Eye (tissue), 1 donor: ENCODE data around the gene GPRIN2.

ENCODE experiments used
- DNase-seq: peaks from one replicate; pipeline ENCODE4 v3.0.0-alpha.2; 2015

GPRIN2 gene

DNA sequence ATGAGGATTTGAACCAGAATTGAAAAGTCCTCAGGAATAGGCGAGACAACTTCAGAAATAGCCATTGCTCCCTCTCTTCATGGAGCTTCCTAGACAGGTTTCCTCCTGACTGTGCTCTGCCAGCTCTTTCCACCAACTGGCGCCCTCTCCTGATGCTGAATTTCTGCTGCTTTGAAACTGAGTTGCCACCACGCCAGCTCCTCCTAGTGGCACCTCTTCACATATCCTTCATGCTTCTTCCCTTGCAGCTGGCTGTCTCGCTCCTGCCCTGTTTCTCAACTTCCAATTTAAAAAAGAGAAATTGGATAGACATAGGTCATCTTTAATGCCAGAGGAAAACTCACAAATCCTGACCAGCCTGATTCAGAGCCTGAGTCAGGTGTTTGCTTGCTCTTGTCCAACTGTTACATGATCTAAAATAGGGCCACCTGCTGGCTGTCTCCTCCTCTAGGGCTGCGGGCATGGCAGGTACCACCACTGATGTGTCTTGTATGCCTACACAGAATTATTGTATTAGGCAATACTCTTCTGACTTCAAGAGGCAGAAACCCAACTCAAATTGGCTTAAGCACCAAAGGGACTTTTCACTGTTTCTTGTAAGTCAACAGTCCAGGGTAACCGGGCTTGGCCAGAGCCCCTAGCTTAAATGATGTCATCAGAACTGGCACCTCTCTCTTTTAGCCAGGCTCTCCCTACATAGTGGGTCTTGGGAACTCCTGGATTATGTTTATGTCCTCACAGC lies 9.3 kb upstream of the GPRIN2 start:
- peak; percentile 85 for DNase-seq

DNA sequence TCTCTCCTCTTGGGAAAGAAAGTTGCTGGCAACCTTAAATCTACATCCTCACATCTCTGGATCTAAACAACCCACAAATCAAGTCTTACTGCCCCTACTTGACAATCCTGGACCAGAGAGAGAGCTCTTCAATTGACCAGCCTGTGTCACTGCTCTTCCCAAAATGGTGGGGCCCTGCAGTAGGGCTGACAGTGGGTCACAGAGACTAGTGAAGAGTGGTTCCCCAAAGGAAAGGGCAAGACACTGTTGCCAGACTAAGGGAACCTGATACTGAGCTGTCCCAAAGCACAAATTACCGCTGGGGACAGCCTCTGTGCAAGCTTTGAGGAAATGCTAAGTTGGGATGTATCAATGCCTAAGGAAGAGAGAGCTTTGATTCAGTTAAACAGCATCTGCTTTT lies 4.5 kb upstream of the GPRIN2 start:
- no peak for DNase-seq

DNA sequence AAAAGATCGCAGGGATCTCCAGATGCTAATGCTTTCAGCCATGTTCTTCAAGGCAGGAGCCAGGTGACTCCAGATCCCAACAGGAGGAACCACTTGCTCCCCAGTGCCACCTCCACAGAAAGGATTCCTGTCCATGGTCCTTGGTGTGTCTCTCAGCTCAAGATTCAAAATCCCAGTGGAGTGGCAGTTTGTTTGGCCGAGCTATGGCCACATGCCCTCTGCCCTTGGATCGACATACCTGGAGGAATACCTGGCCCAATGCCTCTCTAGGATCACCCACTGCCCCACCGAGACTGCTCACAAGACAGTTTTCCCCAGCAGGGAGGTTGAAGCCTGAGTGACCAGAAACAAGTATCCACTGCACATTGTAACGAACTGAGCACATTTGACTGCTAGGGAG lies 3.9 kb upstream of the GPRIN2 start:
- no peak for DNase-seq

DNA sequence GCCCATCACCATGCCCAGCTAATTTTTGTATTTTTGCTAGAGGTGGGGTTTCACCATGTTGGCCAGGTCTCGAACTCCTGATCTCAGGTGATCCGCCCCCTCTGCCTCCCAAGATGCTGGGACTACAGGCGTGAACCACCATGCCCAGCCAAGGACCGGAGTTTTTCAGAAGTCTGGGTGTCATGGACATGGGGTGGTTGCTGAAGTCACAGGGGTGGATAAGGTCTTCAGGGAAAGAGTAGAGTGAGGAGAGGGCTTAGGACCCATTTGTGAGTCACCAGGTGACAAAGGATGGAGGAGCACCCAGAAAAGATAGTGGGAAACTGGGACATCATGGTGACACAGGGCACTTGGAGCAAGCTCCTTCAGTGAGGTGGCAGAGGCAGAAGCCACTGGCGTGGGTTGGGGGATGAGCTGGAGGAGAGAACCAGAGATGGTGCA lies 2.8 kb upstream of the GPRIN2 start:
- DNase-seq, result no peak

DNA sequence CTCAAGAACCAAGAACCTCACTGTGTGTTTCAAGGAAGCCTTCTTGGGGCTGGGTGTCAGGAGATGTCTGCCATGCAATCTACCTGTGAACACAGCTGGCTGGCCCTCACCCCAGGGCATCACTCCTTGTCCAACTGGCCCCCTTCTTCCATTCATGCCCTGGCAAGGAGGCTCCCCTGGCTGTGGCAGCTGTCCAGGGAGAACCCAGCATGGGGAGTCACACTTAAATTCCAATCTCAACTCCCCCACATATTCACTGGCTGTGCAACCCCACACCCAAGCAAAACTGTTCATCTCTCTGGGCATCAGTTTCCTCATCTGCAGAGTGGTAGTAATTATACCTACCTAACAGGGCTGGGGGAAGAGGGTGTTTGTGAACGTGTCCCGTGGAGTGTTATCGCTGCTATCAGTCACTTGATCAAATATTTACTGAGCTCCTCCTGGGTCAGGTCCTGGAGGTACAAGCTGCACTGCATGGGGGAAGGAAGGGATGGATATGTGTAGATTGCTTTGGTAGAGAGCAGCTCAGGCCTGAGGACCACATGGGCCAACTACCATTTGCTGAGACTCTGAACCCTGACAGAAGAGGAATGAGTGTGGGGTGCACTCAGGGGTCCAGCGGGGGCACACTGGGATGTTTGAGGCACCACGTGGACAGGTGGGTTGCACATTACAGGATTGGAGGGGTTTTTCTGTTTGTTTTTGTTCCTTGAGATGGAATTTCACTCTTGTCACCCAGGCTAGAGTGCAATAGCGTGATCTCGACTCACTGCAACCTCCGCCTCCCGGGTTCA lies 2.1 kb upstream of the GPRIN2 start:
- no peak for DNase-seq

DNA sequence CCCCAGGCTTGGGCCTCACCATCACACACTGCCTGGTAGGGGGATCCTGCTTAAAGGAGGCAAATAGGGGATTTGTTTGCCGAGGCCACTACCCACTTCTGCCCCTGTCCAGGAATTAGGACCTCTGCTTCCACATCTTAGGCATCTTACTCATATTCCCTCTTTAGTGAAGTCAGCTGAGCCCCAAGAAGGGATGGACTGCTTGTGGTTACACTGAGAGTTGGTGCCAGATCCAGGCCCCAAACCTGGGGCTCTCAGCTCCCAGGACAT lies 1.6 kb upstream of the GPRIN2 start:
- no peak for DNase-seq

DNA sequence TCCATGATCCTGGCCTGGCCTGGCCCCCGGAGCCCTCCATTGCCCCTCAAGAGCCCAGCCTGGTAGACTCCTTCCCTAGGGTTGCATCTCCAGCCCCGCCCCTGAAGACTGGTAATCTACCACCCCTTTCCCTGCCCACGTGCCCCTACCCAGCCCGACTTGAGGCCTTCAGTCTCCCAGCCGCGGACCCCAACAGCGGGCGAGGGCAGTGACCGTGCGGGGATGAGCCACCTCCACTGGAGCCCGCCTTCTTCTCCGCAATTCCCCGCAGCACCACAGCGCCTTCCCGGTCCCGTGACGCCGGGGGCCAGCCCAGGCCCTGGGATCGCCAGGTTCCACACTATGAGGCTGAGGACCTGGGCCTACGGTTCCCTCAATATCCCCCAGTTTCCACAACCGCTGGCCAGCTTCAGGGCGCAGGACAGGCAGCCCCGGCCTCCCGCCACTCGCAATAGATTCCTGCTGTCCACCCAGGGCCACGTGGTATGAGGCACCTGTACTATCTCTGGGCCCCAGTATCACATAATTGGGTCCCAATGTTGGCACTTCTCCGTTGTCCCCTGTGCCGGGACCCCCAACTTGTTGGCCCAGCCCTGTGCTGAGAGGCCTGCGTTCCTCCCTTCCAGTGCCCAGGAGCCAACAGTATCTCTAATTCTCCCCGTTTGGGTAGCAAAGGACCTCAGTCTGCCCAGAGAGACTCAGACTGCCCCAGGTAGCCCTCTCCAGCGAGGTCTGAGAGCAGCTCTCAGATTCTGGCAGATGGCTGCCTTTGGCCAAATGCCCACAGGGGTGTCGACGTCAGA lies 1.1 kb upstream of the GPRIN2 start:
- no peak for DNase-seq

DNA sequence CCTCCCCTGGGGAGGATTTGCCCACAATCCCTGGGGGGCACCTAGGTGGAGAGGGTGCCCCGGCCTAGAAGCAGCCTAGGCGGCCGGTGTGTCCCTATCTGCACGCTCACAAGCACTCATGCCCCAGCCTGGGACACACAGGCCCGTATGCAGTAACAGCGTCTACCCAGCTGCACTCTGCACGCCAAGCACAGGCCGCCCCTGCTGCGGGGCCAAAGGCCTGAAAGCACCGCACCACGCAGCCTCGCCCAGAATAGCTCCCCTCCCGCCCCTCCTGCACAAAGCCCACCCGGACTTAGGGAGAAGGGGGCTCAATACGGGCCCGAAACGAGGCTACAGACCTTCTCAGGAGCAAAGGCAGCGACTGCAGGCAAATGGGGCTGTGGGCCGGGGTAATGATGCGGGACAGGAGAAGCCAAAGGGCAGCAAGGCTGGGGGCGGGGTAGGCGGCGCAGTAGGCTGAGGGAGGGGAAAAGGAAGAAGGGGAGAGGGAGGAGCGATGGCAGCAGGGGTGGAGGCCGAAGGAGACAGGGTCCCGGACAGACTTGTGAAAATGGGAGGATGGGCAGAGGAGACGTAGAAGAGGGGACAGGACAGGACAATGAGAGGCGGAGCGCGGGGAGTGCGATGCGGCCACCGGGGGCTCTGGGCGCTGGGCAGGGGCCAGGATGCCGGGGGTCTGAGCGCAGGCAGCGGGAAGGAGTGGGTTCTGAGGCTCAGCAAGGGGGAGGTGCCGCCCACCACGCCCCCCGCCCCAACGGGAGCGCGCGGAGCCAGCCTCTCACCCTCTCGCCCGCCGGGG lies 544 bp downstream of the GPRIN2 start:
- peak; percentile 88 for DNase-seq

DNA sequence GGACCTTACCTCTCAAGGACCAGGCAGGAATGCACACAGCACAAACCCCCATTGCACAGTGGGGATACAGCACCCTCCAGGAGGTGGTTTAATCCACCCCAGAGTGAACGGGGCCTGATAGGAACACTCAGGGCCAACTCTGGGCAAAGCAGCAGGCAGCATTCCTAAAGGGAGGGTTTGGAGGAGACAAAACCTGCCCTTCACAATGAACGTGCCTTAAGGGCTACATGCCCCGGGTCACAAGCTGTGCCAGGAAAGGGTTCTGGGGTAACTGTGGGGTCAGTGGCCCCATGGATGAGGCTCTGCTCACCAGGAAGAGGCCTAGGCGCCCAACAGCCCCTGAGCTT lies 1.1 kb downstream of the GPRIN2 start:
- DNase-seq, result no peak

DNA sequence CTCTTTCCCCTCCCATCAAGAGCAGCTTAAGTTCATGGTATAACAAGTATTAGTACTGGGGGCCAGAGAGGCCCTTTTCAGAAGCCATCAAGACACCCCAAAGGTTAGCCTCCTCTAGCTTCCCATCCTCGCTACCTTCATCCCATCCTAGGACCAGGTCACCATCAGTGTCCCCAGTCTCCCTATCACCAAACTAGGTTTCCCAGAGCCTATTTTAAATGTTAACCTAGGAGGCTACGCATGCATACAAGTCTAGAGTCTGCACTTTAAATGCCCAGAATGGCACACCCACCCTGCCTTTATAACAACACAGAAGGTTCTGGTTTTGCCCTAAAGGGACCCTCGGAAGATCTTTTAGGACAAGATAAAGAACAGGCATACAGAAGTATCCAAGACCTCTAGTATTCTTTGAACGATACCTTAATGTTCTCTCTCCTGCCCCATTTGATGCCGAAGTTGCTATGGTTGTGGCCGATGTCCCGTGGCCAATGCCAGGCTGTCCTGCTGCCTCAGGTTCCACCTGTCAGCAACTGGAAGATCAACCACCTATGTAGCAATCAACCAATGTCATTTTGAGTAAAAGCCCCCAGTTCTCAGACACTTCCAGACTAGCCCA lies 2.2 kb downstream of the GPRIN2 start:
- DNase-seq, result no peak

DNA sequence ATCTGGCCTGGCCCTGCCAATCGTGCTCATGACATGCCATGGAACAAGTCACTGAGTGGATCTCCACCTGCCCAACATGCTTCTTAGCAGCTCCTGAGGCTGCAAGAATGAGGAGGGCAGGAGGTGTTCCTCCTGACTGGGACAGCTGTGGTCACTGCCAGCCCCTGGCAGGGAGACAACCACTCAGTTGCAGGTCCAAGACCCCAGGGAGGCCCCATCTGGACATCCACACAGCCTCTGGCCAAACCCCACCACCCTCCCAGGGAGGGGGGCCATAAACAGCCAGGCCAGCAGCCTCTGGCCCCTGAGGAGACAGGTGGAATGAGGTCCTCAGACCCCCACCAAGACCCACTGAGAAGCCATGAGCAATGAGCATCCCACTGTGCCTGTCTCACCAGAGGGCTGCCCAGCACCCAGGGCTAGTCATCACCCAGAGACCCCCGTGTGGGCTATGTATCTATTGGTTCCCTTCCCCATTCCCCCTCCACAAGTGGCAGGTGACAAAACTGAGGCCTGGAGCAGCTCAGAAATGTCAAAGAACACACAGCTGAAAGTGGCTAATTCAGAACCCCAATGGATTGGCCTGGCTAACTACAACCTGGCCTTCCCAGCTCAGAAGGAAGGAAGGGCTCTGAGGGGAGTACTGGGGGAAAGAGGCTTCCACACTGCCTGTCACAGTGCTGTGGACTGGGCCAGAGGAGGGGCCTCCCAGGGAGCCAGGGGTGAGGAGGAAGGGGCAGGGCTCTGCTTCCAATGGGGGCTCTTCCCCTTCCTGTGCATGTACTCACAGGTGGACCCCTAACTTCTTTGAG lies 3.0 kb downstream of the GPRIN2 start:
- no peak for DNase-seq

DNA sequence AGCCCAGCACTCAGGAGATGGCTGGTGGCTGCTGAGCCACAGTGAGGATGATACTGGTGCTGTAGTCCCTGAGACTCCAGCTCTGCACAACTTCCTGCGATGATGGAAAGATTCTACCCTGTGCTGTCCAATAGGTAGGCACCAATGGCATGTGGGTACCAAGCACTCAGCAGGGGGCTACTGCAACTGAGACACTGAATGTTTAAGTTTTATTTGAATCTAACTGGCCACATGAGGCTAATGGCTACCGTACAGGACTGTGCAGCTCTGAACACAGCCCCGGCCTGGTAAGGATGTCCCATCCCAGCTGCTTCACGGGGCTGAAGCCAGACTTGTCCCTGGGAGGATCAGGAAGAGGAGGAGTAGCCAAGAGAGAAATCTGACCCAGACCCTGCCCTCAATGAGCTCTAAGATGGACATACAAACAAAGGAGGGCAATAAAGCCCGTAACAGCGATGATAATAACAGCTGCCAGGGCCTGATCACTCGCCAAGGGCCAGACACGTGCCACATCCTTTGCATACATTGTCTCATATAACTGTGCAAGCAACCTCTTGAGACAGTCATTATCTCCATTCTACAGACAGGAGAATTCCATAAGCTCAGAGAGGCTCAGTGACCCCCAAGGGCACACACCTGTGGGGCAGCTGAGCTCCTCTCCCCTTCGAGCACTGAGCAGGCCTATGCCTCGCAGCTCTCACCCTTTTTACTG lies 3.8 kb downstream of the GPRIN2 start:
- DNase-seq, result no peak

DNA sequence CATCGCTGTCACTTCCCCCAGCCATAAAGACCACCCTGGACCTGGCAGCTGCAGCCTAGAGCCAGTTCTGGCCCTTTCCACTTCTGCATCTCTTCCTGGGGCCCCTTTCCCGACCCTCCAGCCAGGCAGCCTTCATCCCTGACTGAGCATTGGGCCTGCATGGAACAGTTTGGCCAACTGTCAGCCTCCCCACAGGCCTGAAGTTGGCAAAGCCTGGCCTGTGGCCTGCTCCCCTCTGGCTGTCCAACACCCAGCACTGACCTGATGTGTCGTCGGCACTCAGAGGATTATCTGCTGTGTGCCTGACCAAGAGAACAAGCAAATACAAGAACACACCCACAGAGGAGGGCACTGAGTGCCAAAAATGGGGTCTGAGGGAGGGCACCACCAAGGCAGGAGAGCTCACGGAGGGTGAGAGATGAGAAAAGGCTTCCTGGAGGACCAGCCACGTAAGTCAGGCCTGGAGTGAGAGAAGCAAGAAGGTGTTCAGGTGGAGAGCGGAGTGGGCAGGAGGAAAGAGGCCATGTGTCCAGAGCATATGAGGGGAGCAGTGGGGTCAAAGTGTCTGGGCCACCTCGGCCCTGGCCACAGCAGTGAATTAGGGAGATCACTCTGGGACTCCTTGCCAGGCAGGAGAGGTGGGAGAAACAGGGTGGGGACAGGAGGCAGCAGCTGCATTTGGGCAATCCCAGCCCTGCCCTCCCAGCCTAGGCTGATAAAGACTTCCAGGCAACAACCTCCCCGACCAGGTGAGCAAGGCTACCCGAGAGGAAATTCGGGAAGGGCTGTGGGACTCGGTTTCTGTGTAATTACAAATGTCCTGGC lies 4.5 kb downstream of the GPRIN2 start:
- no peak for DNase-seq

DNA sequence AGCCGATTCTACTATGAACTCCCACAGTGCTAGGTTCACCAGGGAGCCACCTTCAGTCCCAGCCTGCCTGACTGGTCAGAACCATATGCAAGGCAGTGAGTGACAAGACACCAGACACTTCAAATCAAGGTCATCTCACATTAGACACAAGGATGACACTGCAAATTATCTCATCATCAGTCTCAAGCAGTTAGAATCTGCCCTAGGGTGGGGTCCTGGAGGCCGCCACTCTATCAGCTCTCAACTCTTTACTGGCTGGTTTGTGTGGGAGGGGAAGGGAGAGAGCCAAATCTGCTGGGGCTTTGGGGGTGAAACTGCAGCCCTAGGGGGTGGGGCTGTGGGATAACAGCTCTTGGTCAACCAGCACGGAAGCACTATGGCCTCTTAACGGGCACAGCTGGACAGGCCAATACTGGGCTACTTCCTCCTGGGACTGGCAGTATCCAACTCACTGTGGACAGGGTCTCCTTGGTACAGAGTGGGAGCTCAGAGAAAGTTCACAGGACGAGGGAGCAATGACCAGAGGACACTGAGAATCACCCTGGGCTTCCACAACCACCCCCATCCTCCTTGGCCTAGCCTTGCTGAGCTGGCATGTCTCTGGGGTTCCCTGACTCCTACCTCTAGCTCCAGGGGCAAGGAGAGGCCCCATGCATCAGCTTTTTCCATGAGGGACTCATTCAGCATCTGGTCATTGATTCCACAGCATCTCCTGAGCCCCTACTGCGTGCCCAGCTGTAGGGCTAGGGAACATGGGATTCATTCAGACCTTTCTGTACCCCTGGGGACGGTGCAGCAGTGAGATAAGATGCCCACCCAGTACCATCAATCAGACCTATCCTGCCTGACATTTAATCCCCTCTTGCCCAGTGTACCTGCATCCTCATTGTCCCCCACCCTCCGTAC lies 5.4 kb downstream of the GPRIN2 start:
- no peak for DNase-seq

DNA sequence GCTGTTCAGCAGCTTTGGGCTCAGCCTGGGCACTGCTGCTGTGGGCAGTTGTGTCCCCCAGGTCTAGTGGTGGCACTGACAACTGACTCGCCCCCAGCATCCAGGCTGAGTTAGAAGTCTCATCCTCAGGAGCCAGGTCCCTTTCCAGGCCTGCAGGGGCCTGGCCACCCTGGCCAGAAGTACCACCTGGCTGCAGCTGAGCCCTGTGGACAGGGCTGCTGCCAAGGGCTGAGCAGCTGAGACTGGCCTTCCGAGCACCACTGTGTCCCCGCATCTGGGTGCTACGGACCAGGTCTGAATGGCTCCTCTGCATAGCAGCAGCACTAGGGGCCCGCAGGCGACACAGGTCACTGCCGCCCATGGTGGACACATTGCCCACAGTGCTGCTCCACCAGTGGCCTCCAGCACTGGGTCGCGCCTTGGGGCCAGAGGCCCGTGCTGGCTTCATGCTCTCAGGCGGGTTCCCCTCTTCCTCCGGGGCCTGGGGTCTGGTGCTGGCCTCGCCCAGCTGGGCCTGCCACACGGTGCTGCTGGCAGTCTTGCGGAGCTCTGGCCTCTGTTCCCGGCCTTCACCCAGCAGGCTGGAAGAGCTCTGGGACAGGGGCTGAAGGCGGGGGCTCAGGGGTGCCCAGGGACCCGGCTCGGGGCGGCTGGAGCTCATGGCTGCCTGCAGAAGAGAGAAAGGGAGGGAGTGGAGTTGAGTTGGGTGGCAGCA lies 6.2 kb downstream of the GPRIN2 start:
- no peak for DNase-seq

DNA sequence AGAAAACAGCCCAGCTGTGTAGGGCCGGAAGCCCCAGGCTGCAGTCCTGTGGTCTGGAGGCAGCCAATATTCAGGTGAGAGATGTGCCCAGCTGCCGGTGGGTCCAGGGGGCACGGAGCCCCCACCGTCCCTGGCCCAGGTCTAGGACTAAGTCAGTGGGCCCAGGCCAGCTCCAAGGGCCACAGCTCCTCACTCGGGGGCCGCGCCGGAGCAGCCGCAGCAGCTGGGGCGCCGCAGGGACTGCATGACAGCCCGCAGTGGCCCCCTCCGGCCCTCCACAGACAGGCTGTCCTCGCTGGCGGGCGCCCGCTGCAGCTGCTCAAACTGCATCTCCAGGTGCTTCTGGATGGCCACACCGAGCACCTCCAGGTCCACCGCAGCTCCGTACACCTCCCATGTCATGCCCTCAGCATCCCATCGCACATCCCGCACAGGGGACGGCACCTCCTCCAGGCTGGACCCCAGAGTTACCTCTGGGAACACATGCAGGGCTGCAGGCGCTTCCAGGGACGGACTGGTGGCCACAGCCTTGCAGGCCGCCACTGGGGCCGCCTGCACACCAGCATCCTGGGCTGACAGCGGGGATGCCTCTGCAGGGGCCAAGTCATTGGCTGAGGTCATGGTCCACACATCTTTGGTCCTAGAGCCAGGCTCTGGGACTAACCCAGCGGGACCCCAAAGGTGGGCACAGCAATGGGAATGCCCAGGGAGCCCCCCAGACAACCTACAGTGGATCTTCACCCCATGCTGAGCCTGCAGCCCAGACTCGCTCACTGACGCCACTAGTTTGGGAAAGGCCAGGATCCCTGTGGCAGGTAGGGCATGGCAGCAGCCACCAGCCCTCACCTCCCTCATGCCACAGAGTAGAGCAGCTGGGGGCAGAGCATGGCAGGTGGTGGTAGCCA lies 7.0 kb downstream of the GPRIN2 start:
- no peak for DNase-seq

DNA sequence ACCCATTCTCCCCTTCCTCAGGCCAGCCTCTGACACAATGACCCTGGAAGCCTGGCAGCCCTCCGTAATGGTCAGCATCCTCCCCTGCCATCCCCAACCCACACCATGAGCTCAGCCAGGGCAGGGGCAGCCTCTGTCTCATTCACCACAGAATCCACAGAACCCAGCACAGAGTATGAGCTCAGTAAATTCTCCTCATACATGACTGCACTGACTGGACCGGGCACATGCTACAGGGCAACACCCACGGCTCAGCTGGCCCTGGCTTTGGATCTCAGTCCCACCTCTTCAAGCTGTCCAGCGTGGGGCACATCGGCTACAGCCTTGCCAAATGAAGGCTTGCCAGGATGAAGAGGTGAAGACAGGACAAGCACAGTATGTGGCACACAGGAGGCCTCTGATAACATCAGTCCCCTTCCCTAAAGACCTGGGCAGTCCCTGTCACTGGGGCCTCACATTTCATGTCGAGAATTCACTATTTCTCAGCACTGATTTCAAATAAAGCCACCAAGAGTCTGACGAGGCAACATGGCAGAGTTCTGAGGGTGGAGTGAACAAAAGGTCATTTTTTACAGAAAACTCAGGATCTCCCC lies 7.9 kb downstream of the GPRIN2 start:
- DNase-seq, result no peak
